Fibroblast of lung (primary cell): ENCODE measurements around the gene FCER2. TPM values are rescaled to one million over a fixed set of nuclear protein-coding genes. Genes with fewer than 3 reads are reported as not detected.

Experiments
- DNase-seq, 2 donors: peaks; one replicate each; pipeline versions ENCODE4 v3.0.0 to v3.0.0-alpha.2; 2010; ENCODE audit warnings: low read depth in 2 of 2
- H2AFZ ChIP-seq: 2 replicates; pipeline ENCODE4 v1.5.1; 2012; ENCODE audit warnings: low read length, control low read depth, inconsistent platforms
- H3K27ac ChIP-seq: 2 replicates; pipeline ENCODE4 v1.5.1; 2011; ENCODE audit warnings: low read length, control low read depth; ENCODE audit not compliant: insufficient read depth
- H3K27me3 ChIP-seq: 2 replicates; pipeline ENCODE4 v1.5.1; 2011; ENCODE audit warnings: mild to moderate bottlenecking, low read length; ENCODE audit not compliant: control insufficient read depth, insufficient read depth
- H3K36me3 ChIP-seq: 2 replicates; pipeline ENCODE4 v1.5.1; 2011; ENCODE audit warnings: low read length; ENCODE audit not compliant: control insufficient read depth, insufficient read depth
- H3K4me1 ChIP-seq: 2 replicates; pipeline ENCODE4 v1.5.1; 2011; ENCODE audit warnings: low read length; ENCODE audit not compliant: control insufficient read depth, insufficient read depth; ENCODE audit errors: extremely low read depth
- H3K4me2 ChIP-seq: 2 replicates; pipeline ENCODE4 v1.5.1; 2011; ENCODE audit warnings: low read length, control low read depth; ENCODE audit not compliant: insufficient read depth; ENCODE audit errors: extremely low read depth
- H3K4me3 ChIP-seq, 4 experiments: fragments of 200-600 bp in 1 of 4; sonication (generic) in 1 of 4; replicated peaks in 1 of 4; 2 replicates each; pipeline ENCODE4 v1.5.1; 2011 to 2016; ENCODE audit warnings: low read length in 4 of 4, low read depth in 3 of 4, mild to moderate bottlenecking in 3 of 4, control low read depth in 2 of 4, inconsistent platforms in 1 of 4, mixed read lengths in 1 of 4; ENCODE audit not compliant: insufficient read depth in 1 of 4; ENCODE audit errors: control extremely low read depth in 1 of 4
- H3K79me2 ChIP-seq: 2 replicates; pipeline ENCODE4 v1.5.1; 2012; ENCODE audit warnings: mild to moderate bottlenecking, low read length, inconsistent platforms; ENCODE audit not compliant: control insufficient read depth, insufficient read depth
- H3K9ac ChIP-seq: 2 replicates; pipeline ENCODE4 v1.5.1; 2011; ENCODE audit warnings: mild to moderate bottlenecking, low read length, control low read depth; ENCODE audit not compliant: insufficient read depth
- H3K9me3 ChIP-seq: 2 replicates; pipeline ENCODE4 v1.5.1; 2012; ENCODE audit warnings: low read depth, low read length; ENCODE audit not compliant: control insufficient read depth, insufficient read depth
- H4K20me1 ChIP-seq: 2 replicates; pipeline ENCODE4 v1.5.1; 2011; ENCODE audit warnings: low read length; ENCODE audit not compliant: control insufficient read depth, insufficient read depth; ENCODE audit errors: extremely low read depth
- CTCF ChIP-seq, 2 donors: IDR thresholded peaks in 1 of 2; conservative IDR thresholded peaks in 1 of 2; 1 replicate in 1 of 2; 2 replicates in 1 of 2; pipeline ENCODE4 v1.5.1; 2011 to 2012; ENCODE audit warnings: low read length in 2 of 2, control low read depth in 1 of 2, inconsistent platforms in 1 of 2, low read depth in 1 of 2, mild to moderate bottlenecking in 1 of 2
- EZH2 ChIP-seq: IDR thresholded peaks from 2 replicates; pipeline ENCODE4 v1.5.1; 2012; ENCODE audit warnings: low read length, control low read depth, mild to moderate bottlenecking; ENCODE audit errors: missing control alignments
- polyA plus RNA-seq, 2 donors: library from polyadenylated mRNA; depleted of rRNA in 1 of 2; stranded (reverse) in 1 of 2; unstranded in 1 of 2; fragments of >200 nt; gene quantifications; 2 replicates each; pipeline ENCODE4 v1.2.1, GENCODE V29; 2011 to 2012; ENCODE audit warnings: missing spikeins in 1 of 2
- total RNA-seq: library from RNA; depleted of rRNA; stranded (reverse); fragments of >200 nt; gene quantifications from 2 replicates; pipeline ENCODE4 v1.2.1, GENCODE V29; 2014

The FCER2 gene
- total and polyA plus RNA-seq, 2 donors (not counting 1 experiment from before 2014, with no cell fraction given): not detected

DNA sequence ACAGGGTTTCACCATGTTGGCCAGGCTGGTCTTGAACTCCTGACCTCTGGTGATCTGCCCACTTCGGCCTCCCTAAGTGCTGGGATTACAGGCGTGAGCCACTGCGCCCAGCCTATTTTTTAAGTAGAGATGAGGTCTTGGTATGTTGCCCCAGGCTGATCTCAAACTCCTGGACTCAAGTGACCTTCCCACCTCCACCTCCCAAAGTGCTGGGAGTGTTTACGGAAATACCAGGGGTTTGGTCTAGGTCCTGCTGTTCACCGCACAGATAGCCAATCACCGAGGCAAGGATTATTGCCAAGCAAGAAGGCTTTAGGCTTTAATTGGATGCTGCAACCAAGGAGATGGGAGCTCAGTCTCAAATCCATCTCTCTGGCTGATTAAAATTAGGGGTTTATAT lies 18.4 kb upstream of the FCER2 start:
- Histone ChIP-seq H3K9me3 (no peaks in the 10 kb centered on the region), H3K4me1 (no peaks in the 10 kb centered on the region), H3K36me3 (no peaks in the 10 kb centered on the region), H3K79me2 (no peaks in the 10 kb centered on the region), H3K4me3 (no peak overlapping the region), H2AFZ (no peak overlapping the region), H4K20me1 (no peaks in the 10 kb centered on the region), H3K4me2 (no peak overlapping the region), H3K27ac (no peak overlapping the region), H3K27me3 (no peaks in the 10 kb centered on the region), H3K9ac (no peak overlapping the region)
- no peak for TF ChIP-seq CTCF (conservative IDR thresholded peaks at IDR 0.05 in 1 of 2, IDR thresholded peaks at IDR 0.05 in 1 of 2; ENCODE audit: low read depth in 1 of 2, low read length in 2 of 2)
- TF ChIP-seq EZH2: no peak
- DNase-seq: no peak

DNA sequence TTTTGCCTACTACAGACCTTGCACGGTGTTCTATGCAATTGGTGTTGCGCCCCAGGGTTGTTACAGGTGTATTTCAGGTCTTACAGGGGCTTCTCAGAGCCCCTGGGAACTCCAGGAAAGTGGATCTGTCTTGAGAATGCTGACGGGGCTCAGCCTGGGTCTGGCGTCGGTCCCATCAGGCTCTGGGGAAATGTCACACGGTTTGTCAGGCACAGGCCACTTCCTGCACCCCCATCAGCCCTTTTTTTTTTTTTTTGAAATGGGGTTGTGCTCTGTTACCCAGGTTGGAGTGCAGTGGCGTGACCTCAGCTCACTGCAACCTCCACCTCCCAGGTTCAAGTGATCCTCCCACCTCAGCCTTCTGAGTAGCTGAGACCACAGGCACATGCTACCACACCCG lies 16.7 kb upstream of the FCER2 start:
- no peak overlapping the region for H3K9ac ChIP-seq
- no peaks in the 10 kb centered on the region for H3K9me3 ChIP-seq
- no peaks in the 10 kb centered on the region for H3K4me1 ChIP-seq
- H3K27ac ChIP-seq: no peak overlapping the region
- no peaks in the 10 kb centered on the region for H3K36me3 ChIP-seq
- DNase-seq: no peak
- no peak overlapping the region for H2AFZ ChIP-seq
- TF ChIP-seq CTCF (conservative IDR thresholded peaks at IDR 0.05 in 1 of 2, IDR thresholded peaks at IDR 0.05 in 1 of 2; ENCODE audit: low read depth in 1 of 2, low read length in 2 of 2): no peak
- no peak for TF ChIP-seq EZH2
- H4K20me1 ChIP-seq: no peaks in the 10 kb centered on the region
- H3K4me2 ChIP-seq: no peak overlapping the region
- H3K27me3 ChIP-seq: no peaks in the 10 kb centered on the region
- H3K79me2 ChIP-seq: no peaks in the 10 kb centered on the region
- H3K4me3 ChIP-seq: no peak overlapping the region

GRCh38 chr19:7716762-7717161 lies 14.8 kb upstream of the FCER2 start:
- DNase-seq: no peak
- Histone ChIP-seq H4K20me1 (no peaks in the 10 kb centered on the region), H2AFZ (no peak overlapping the region), H3K9ac (no peak overlapping the region), H3K9me3 (no peaks in the 10 kb centered on the region), H3K79me2 (no peaks in the 10 kb centered on the region), H3K4me2 (no peak overlapping the region), H3K27me3 (no peaks in the 10 kb centered on the region), H3K36me3 (no peaks in the 10 kb centered on the region), H3K27ac (no peak overlapping the region), H3K4me3 (no peak overlapping the region), H3K4me1 (no peaks in the 10 kb centered on the region)
- TF ChIP-seq CTCF (conservative IDR thresholded peaks at IDR 0.05 in 1 of 2, IDR thresholded peaks at IDR 0.05 in 1 of 2; ENCODE audit: low read depth in 1 of 2, low read length in 2 of 2): no peak
- no peak for TF ChIP-seq EZH2
